ENCODE measurements around the gene CPNE9.

CPNE9 gene

DNA sequence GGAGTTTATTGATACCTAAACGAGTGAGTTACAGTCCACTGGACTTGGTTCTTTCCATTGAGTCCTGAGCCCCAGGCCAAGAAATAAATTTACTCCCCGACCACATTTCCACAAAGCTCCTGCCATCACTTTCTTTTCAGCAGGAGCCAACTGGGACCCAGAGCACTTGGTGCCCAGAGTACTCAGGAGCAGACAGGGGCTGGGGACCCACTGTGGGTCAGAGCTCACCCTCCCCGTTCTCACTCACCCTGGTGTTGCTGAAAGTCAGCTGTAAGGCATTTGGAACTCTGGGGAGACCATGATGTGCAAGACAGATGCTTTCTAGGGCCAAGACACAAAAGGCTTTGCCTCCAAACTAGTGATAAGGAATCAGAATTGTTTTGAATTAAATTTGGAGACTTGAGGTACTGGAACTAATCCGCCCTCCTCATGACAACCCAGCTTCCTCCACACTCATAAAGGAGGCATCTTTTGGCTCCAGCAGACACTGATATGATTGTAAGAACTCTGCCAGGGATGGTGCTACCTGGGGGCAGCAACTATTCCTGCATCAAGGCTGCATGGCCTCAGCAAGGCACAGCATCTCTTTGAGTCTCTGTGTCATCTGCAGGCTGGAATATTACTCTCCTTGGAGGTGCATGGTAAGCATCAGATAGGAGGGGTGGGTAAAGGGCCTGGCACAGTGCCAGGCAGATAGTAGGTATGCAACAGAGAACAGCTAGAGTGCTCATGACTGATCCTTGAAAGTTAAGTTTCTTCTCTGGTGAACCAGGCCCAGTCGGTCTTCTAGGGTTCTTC is 73.5 kb downstream of the CPNE9 start:
- H3K9me2 ChIP-seq (replicated peaks; ENCODE audit: insufficient read depth, low read length), result no peaks in the 10 kb centered on the region
- no peak overlapping the region for H3K27ac ChIP-seq (ENCODE audit: low read length)
- H4K20me1 ChIP-seq (ENCODE audit: insufficient read depth, low read length), result no peaks in the 10 kb centered on the region
- no peak overlapping the region for H3K9ac ChIP-seq (ENCODE audit: low read length)
- H3K36me3 ChIP-seq (replicated peaks; ENCODE audit: insufficient read depth, low read length), result no peaks in the 10 kb centered on the region
- H3K4me1 ChIP-seq (ENCODE audit: low read length), result no peaks in the 10 kb centered on the region
- H3K9me3 ChIP-seq (replicated peaks; ENCODE audit: insufficient read depth, low read length), result no peaks in the 10 kb centered on the region
- no peak for DNase-seq
- no peak overlapping the region for H3K4me2 ChIP-seq (ENCODE audit: low read depth, low read length)
- H3K79me2 ChIP-seq (ENCODE audit: low read length), result no peaks in the 10 kb centered on the region
- H3K27me3 ChIP-seq (replicated peaks; ENCODE audit: insufficient read depth, low read length), result no peaks in the 10 kb centered on the region
- TF ChIP-seq, protein P1, sequence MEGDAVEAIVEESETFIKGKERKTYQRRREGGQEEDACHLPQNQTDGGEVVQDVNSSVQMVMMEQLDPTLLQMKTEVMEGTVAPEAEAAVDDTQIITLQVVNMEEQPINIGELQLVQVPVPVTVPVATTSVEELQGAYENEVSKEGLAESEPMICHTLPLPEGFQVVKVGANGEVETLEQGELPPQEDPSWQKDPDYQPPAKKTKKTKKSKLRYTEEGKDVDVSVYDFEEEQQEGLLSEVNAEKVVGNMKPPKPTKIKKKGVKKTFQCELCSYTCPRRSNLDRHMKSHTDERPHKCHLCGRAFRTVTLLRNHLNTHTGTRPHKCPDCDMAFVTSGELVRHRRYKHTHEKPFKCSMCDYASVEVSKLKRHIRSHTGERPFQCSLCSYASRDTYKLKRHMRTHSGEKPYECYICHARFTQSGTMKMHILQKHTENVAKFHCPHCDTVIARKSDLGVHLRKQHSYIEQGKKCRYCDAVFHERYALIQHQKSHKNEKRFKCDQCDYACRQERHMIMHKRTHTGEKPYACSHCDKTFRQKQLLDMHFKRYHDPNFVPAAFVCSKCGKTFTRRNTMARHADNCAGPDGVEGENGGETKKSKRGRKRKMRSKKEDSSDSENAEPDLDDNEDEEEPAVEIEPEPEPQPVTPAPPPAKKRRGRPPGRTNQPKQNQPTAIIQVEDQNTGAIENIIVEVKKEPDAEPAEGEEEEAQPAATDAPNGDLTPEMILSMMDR (IDR thresholded peaks at IDR 0.05; ENCODE audit: low read length), result no peak
- TF ChIP-seq EZH2 (optimal IDR thresholded peaks at IDR 0.05; ENCODE audit: low read depth, low read length), result no peak
- no peak for TF ChIP-seq EZH2phosphoT487 (IDR thresholded peaks at IDR 0.05; ENCODE audit: low read length)
- H3K4me3 ChIP-seq (ENCODE audit: low read length), result no peak overlapping the region
- no peaks in the 10 kb centered on the region for H3F3A ChIP-seq (ENCODE audit: insufficient read depth, low read length)
- H2AFZ ChIP-seq (ENCODE audit: low read length), result no peak overlapping the region

DNA sequence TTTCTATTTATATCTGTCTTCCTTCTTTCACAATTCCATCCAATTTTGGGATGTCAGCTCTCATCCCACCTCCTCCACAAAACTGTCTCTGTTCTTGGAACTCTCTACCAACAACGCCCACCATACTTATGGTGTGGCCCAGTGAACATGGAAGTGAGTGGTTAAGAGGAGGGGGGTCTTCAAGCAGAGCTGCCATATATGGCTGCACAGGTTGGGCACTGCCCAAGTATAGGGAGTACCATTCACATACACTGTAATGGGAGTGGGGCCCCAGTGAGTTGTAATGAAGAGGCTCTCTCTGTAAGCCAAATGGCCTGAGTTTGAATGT is 74.0 kb downstream of the CPNE9 start:
- Histone ChIP-seq H3K4me1 (ENCODE audit: low read length) (no peaks in the 10 kb centered on the region), H3K27ac (ENCODE audit: low read length) (no peak overlapping the region), H3K4me3 (ENCODE audit: low read length) (no peak overlapping the region), H3K9me3 (replicated peaks; ENCODE audit: insufficient read depth, low read length) (no peaks in the 10 kb centered on the region), H3K4me2 (ENCODE audit: low read depth, low read length) (no peak overlapping the region), H3K79me2 (ENCODE audit: low read length) (no peaks in the 10 kb centered on the region), H3F3A (ENCODE audit: insufficient read depth, low read length) (no peaks in the 10 kb centered on the region), H3K9ac (ENCODE audit: low read length) (no peak overlapping the region), H3K27me3 (replicated peaks; ENCODE audit: insufficient read depth, low read length) (no peaks in the 10 kb centered on the region), H3K9me2 (replicated peaks; ENCODE audit: insufficient read depth, low read length) (no peaks in the 10 kb centered on the region), H3K36me3 (replicated peaks; ENCODE audit: insufficient read depth, low read length) (no peaks in the 10 kb centered on the region), H2AFZ (ENCODE audit: low read length) (no peak overlapping the region), H4K20me1 (ENCODE audit: insufficient read depth, low read length) (no peaks in the 10 kb centered on the region)
- no peak for TF ChIP-seq EZH2 (optimal IDR thresholded peaks at IDR 0.05; ENCODE audit: low read depth, low read length)
- TF ChIP-seq, protein P1 (IDR thresholded peaks at IDR 0.05; ENCODE audit: low read length), result no peak
- TF ChIP-seq EZH2phosphoT487 (IDR thresholded peaks at IDR 0.05; ENCODE audit: low read length), result no peak
- DNase-seq, result no peak

DNA sequence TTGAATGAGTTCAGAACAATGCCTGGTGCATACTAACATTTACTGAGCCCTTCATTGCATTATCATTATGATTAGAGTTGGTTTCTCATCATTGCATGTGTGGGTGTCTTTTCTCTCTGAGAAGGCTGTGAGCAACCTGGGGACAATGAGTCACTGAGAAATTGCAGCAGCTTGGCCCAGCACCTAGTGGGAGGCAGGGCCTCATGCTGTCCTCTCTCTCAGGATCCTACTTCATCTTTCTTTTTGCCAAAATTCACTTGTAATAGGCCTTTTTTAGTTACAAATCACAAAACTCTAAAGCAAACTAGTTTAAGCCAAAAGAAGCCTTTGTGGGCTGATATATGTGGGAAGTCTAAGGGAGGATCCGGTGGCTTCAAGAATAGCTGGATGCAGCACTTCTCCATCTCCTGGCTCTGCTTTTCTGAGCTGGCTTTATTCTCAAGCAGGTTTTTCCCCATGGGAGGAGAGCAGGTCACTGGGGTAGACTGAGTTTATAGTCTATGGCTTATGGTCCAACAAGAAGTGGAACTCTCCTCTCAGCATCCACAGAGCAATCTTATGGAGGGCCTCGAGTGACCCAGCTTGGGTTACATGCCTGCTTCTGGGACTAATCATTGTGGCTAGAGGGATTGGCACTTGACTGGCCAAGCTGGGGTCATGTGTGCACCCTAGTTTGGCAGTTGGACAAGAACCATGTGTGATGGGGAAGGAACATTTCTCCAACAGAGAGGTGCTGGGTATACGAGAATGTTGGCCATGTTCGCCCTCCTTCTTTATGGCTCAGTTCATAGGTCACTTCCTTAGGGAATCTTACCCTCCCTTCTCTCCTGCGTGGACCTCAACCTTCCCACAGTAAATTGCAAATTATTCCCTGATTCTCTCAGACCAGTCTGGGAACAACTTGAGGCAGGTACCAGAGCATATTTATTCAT is 74.8 kb downstream of the CPNE9 start:
- Histone ChIP-seq H3K9me3 (replicated peaks; ENCODE audit: insufficient read depth, low read length) (no peaks in the 10 kb centered on the region), H3K79me2 (ENCODE audit: low read length) (no peaks in the 10 kb centered on the region), H3K9ac (ENCODE audit: low read length) (no peak overlapping the region), H3K4me3 (ENCODE audit: low read length) (no peak overlapping the region), H3F3A (ENCODE audit: insufficient read depth, low read length) (no peaks in the 10 kb centered on the region), H2AFZ (ENCODE audit: low read length) (no peak overlapping the region), H3K36me3 (replicated peaks; ENCODE audit: insufficient read depth, low read length) (0 out of 2 replicates have a peak, but pooled peaks cover 2% of the 10 kb centered on the region), H3K9me2 (replicated peaks; ENCODE audit: insufficient read depth, low read length) (no peaks in the 10 kb centered on the region), H3K27ac (ENCODE audit: low read length) (no peak overlapping the region), H4K20me1 (ENCODE audit: insufficient read depth, low read length) (no peaks in the 10 kb centered on the region), H3K27me3 (replicated peaks; ENCODE audit: insufficient read depth, low read length) (no peaks in the 10 kb centered on the region), H3K4me2 (ENCODE audit: low read depth, low read length) (no peak overlapping the region), H3K4me1 (ENCODE audit: low read length) (no peaks in the 10 kb centered on the region)
- TF ChIP-seq, protein P1 (IDR thresholded peaks at IDR 0.05; ENCODE audit: low read length), result no peak
- TF ChIP-seq EZH2 (optimal IDR thresholded peaks at IDR 0.05; ENCODE audit: low read depth, low read length) (no peak), EZH2phosphoT487 (IDR thresholded peaks at IDR 0.05; ENCODE audit: low read length) (no peak)
- no peak for DNase-seq

Measured in MM.1S (cell line).